IMR-90 (cell line): ENCODE results near the gene PSME2. TPM values are rescaled to one million over a fixed set of nuclear protein-coding genes. Genes with fewer than 3 reads are reported as not detected.

Experiments used
- ATAC-seq: fragments of 200-7000 bp; cut with Tn5 transposase; 2 replicates; pipeline ENCODE4 v1.9.1; 2020; ENCODE audit warnings: low read depth, mild to moderate bottlenecking, moderate library complexity
- BruUV-seq: library from RNA; stranded (reverse); fragments of 400-500 nt; replicated peaks from 2 replicates; lab custom pipeline; 2021; lab: Mats Ljungman, UMichigan
- CTCF ChIA-PET: fragments of 300-600 bp; formaldehyde crosslinking; extraction: SDS; loops from one replicate; lab custom pipeline; 2021; ENCODE audit warnings: antibody characterized with exemption; lab: Yijun Ruan, JAX
- POLR2A ChIA-PET: fragments of 300-600 bp; sonication (Branson Sonifier 250); formaldehyde crosslinking; loops from one replicate; lab custom pipeline; 2022; ENCODE audit warnings: antibody characterized with exemption; ENCODE audit not compliant: unreplicated experiment; lab: Charles Lee
- DNase-seq: peaks from one replicate; pipeline ENCODE4 v3.0.0; 2013
- H2AFZ ChIP-seq: replicated peaks from 2 replicates; pipeline ENCODE3; 2013; ENCODE audit warnings: low read length, mild to moderate bottlenecking; ENCODE audit not compliant: poor library complexity
- H2AK5ac ChIP-seq: 2 replicates; pipeline ENCODE4 v1.6.1; 2013; ENCODE audit warnings: low read depth, low read length, inconsistent platforms
- H2AK9ac ChIP-seq: replicated peaks from 2 replicates; pipeline ENCODE3; 2013; ENCODE audit warnings: mild to moderate bottlenecking, low read depth, low read length, moderate library complexity; ENCODE audit not compliant: poor library complexity
- H2BK120ac ChIP-seq: 2 replicates; pipeline ENCODE4 v1.6.1; 2013; ENCODE audit warnings: low read depth, low read length, inconsistent platforms
- H2BK15ac ChIP-seq: 3 replicates; pipeline ENCODE4 v1.6.1; 2013; ENCODE audit warnings: low read depth, low read length, inconsistent platforms
- H2BK20ac ChIP-seq: 2 replicates; pipeline ENCODE4 v1.6.1; 2013; ENCODE audit warnings: low read depth, mild to moderate bottlenecking, inconsistent platforms, low read length, moderate library complexity
- H2BK5ac ChIP-seq: 2 replicates; pipeline ENCODE4 v1.6.1; 2013; ENCODE audit warnings: mild to moderate bottlenecking, low read depth, low read length, inconsistent platforms; ENCODE audit not compliant: poor library complexity, severe bottlenecking
- H3K14ac ChIP-seq: replicated peaks from 2 replicates; pipeline ENCODE4 v1.6.1; 2013; ENCODE audit warnings: low read depth, low read length, inconsistent platforms
- H3K18ac ChIP-seq: 2 replicates; pipeline ENCODE4 v1.6.1; 2013; ENCODE audit warnings: low read depth, low read length, control low read depth
- H3K23ac ChIP-seq: 2 replicates; pipeline ENCODE4 v1.6.1; 2013; ENCODE audit warnings: low read depth, low read length, inconsistent platforms
- H3K27ac ChIP-seq: 2 replicates; pipeline ENCODE4 v1.5.1; 2013; ENCODE audit warnings: mild to moderate bottlenecking, control low read depth, low read length; ENCODE audit not compliant: insufficient read depth
- H3K27me3 ChIP-seq: 2 replicates; pipeline ENCODE4 v1.6.1; 2013; ENCODE audit warnings: low read length; ENCODE audit not compliant: control insufficient read depth, insufficient read depth
- H3K36me3 ChIP-seq: 2 replicates; pipeline ENCODE4 v1.6.1; 2013; ENCODE audit warnings: low read length, mixed read lengths; ENCODE audit not compliant: control insufficient read depth, insufficient read depth
- H3K4ac ChIP-seq: 2 replicates; pipeline ENCODE4 v1.6.1; 2013; ENCODE audit warnings: low read depth, low read length, inconsistent platforms
- H3K4me1 ChIP-seq: 2 replicates; pipeline ENCODE4 v1.6.1; 2013; ENCODE audit warnings: low read length, mixed read lengths; ENCODE audit not compliant: control insufficient read depth, insufficient read depth
- H3K4me2 ChIP-seq: 2 replicates; pipeline ENCODE4 v1.6.1; 2013; ENCODE audit warnings: low read depth, mild to moderate bottlenecking, control low read depth, low read length, moderate library complexity
- H3K4me3 ChIP-seq: 2 replicates; pipeline ENCODE4 v1.5.1; 2013; ENCODE audit warnings: low read depth, mild to moderate bottlenecking, control low read depth, low read length, moderate library complexity; ENCODE audit not compliant: insufficient read depth
- H3K56ac ChIP-seq: 2 replicates; pipeline ENCODE4 v1.6.1; 2013; ENCODE audit warnings: low read length, inconsistent platforms; ENCODE audit not compliant: insufficient read depth; ENCODE audit errors: extremely low read depth
- H3K79me1 ChIP-seq, 2 experiments: 2 replicates each; pipeline ENCODE4 v1.6.1; 2013; ENCODE audit warnings: low read length in 2 of 2, inconsistent platforms in 1 of 2, low read depth in 1 of 2
- H3K9ac ChIP-seq: 2 replicates; pipeline ENCODE4 v1.6.1; 2013; ENCODE audit warnings: low read depth, low read length, control low read depth
- H3K9me1 ChIP-seq: 2 replicates; pipeline ENCODE4 v1.6.1; 2013; ENCODE audit warnings: low read length, inconsistent platforms; ENCODE audit not compliant: insufficient read depth
- H3K9me3 ChIP-seq: 2 replicates; pipeline ENCODE4 v1.6.1; 2013; ENCODE audit warnings: low read length; ENCODE audit not compliant: control insufficient read depth, insufficient read depth
- H4K20me1 ChIP-seq: 2 replicates; pipeline ENCODE4 v1.6.1; 2013; ENCODE audit warnings: low read length, inconsistent platforms; ENCODE audit not compliant: insufficient read depth
- H4K5ac ChIP-seq: 2 replicates; pipeline ENCODE4 v1.6.1; 2013; ENCODE audit warnings: mild to moderate bottlenecking, low read depth, low read length, control low read depth
- H4K8ac ChIP-seq, 2 experiments: 2 replicates each; pipeline ENCODE4 v1.6.1; 2013; ENCODE audit warnings: low read depth in 2 of 2, low read length in 2 of 2, control low read depth in 1 of 2, inconsistent platforms in 1 of 2
- H4K91ac ChIP-seq: 2 replicates; pipeline ENCODE4 v1.6.1; 2013; ENCODE audit warnings: low read depth, low read length, inconsistent platforms; ENCODE audit not compliant: insufficient read depth
- MAZ ChIP-seq: IDR thresholded peaks from 2 replicates; pipeline ENCODE4 v1.6.1; 2012; ENCODE audit warnings: low read depth, mild to moderate bottlenecking, low read length, improper control_type of control experiment, moderate library complexity, borderline replicate concordance
- WGBS, 2 experiments: methylation state at CpG; one replicate each; pipeline versions ENCODE4 v1.1.5 to v1.1.7; 2013; ENCODE audit warnings: missing lambda C conversion rate in 2 of 2; ENCODE audit not compliant: insufficient read length in 1 of 2; ENCODE audit errors: extremely low coverage in 2 of 2; 5-methylcytosine and 5-hydroxymethylcytosine counted together
- dilution Hi-C: fragments of 300-500 bp; cut with HindIII; formaldehyde crosslinking; loops from one replicate; pipeline ENCODE4 v1.14.3; 2018; ENCODE audit warnings: low sequenced_read_pairs; ENCODE audit not compliant: unreplicated experiment
- in situ Hi-C: fragments of 300-500 bp; cut with MboI; formaldehyde crosslinking; loops from 3 replicates; pipeline ENCODE4 v1.14.3; 2019; ENCODE audit warnings: low sequenced_read_pairs, inconsistent platforms, mixed read lengths
- intact Hi-C: fragments of 100-400 bp; cut with micrococcal nuclease; formaldehyde crosslinking; loops from 2 replicates; pipeline ENCODE4 v1.10.0; 2022
- polyA plus RNA-seq, 3 experiments: library from polyadenylated mRNA; depleted of rRNA; stranded (reverse); fragments of >200 nt; gene quantifications; 2 replicates each; pipeline ENCODE4 v1.2.3, GENCODE V29; 2012; ENCODE audit warnings: low replicate concordance in 1 of 3
- total RNA-seq: library from RNA; depleted of rRNA; stranded (reverse); fragments of >200 nt; gene quantifications from 2 replicates; pipeline ENCODE4 v1.2.3, GENCODE V29; 2012

PSME2 gene
- total and polyA plus RNA-seq, 2 of the 4 experiments (the other 2 are of a cell fraction): 104 to 141 TPM

- no peak overlapping the region for H2BK5ac ChIP-seq
- DNase-seq (no peak), ATAC-seq (no peak)
- BruUV-seq: no TSS peak
- H4K8ac ChIP-seq: no peak overlapping the region
- no peak overlapping the region for H4K5ac ChIP-seq
- H2BK120ac ChIP-seq: no peak overlapping the region
- H3K27ac ChIP-seq: no peak overlapping the region
- H3K18ac ChIP-seq: no peak overlapping the region
- no peak overlapping the region for H3K23ac ChIP-seq
- dilution Hi-C loops (no loop called here), intact Hi-C loops (no loop called here), in situ Hi-C loops (loop anchor here (10.0 kb wide), 1 partner anchor 122 kb away; no protein-coding TSS in a partner anchor)
- no peak overlapping the region for H3K4me2 ChIP-seq
- no peak overlapping the region for H2BK15ac ChIP-seq
- 95% methylated on average over 6 of the region's 8 CpGs; no CpG with 5 or more reads in 1 of the 2 experiments for WGBS, 2 experiments
- CTCF ChIA-PET: interaction anchor here (0.6 to 1.0 kb wide), 2 partner anchors 12 kb away, joined by 4 to 9 read pairs; no protein-coding TSS in a partner anchor
- peak overlapping the region; percentile 1; the same call in 1 of the 2 replicates for H2AK5ac ChIP-seq
- no peak overlapping the region; the same call in 1 of the 2 replicates for H3K4ac ChIP-seq
- H3K9ac ChIP-seq: no peak overlapping the region
- TF ChIP-seq MAZ: no peak
- POLR2A ChIA-PET: no interaction called here
- peaks cover 27% of the 10 kb centered on the region for H3K36me3 ChIP-seq
- no peak overlapping the region for H2BK20ac ChIP-seq
- H3K79me1 ChIP-seq: peaks cover 16 to 41% of the 10 kb centered on the region in 2 experiments
- peaks cover 16% of the 10 kb centered on the region for H3K9me1 ChIP-seq
- no peak overlapping the region for H2AK9ac ChIP-seq
- no peak overlapping the region for H4K91ac ChIP-seq
- no peak overlapping the region for H2AFZ ChIP-seq
- H3K56ac ChIP-seq: no peak overlapping the region
- H3K4me3 ChIP-seq: no peak overlapping the region
- H4K20me1 ChIP-seq: peaks cover 19% of the 10 kb centered on the region; the same call in 1 of the 2 replicates
- H3K14ac ChIP-seq: no peak overlapping the region
- H3K27me3 ChIP-seq: no peaks in the 10 kb centered on the region
- no peaks in the 10 kb centered on the region for H3K9me3 ChIP-seq
- H3K4me1 ChIP-seq: peaks cover 8% of the 10 kb centered on the region
These were observed 49.7 kb downstream of the PSME2 start for GRCh38 chr14:24096545-24097181.
